ENCODE data around the gene RPS21. TPM values are rescaled to one million over a fixed set of nuclear protein-coding genes. Genes with fewer than 3 reads are reported as not detected.

The RPS21 gene
- total and polyA plus RNA-seq, 2 experiments from 2014 or later = 639 to 1,039 TPM

GRCh38 chr20:62342910-62343309 lies 44.0 kb upstream of the RPS21 start:
- Histone ChIP-seq H3K9me3 (ENCODE audit: low read depth) (no peaks in the 10 kb centered on the region), H3K79me2 (ENCODE audit: insufficient read depth) (no peaks in the 10 kb centered on the region), H3K9ac (no peak overlapping the region), H3K4me1 (ENCODE audit: insufficient read depth) (no peaks in the 10 kb centered on the region), H3K4me3 (no peak overlapping the region), H3F3A (ENCODE audit: insufficient read depth) (no peaks in the 10 kb centered on the region), H3K4me2 (ENCODE audit: unreplicated experiment) (no peak overlapping the region), H3K36me3 (ENCODE audit: low read depth) (no peaks in the 10 kb centered on the region), H2AFZ (no peak overlapping the region), H3K27me3 (replicated peaks; ENCODE audit: insufficient read depth) (no peaks in the 10 kb centered on the region), H4K20me1 (ENCODE audit: insufficient read depth) (no peaks in the 10 kb centered on the region), H3K9me2 (ENCODE audit: insufficient read depth) (no peaks in the 10 kb centered on the region), H3K27ac (no peak overlapping the region)
- 69 to 75% methylated on average over 10 of the region's 10 CpGs for WGBS, 2 experiments (ENCODE audit: low coverage in 1 of 2, low lambda C conversion rate in 2 of 2, missing lambda C conversion rate in 2 of 2)
- no peak for DNase-seq
- no peak for TF ChIP-seq EZH2 (IDR thresholded peaks at IDR 0.05; ENCODE audit: insufficient read depth, poor library complexity, severe bottlenecking)
- no peak for TF ChIP-seq EZH2phosphoT487 (IDR thresholded peaks at IDR 0.05; ENCODE audit: insufficient read depth, low read depth)
- in situ Hi-C loops (cut with MboI) = no loop called here

- WGBS, 2 experiments (ENCODE audit: low coverage in 1 of 2, low lambda C conversion rate in 2 of 2, missing lambda C conversion rate in 2 of 2) = 77 to 79% methylated on average over 5 of the region's 5 CpGs
- in situ Hi-C loops (cut with MboI) = no loop called here
- no peak overlapping the region for H2AFZ ChIP-seq
- no peaks in the 10 kb centered on the region for H3F3A ChIP-seq (ENCODE audit: insufficient read depth)
- H3K79me2 ChIP-seq (ENCODE audit: insufficient read depth) = no peaks in the 10 kb centered on the region
- no peak for TF ChIP-seq EZH2phosphoT487 (IDR thresholded peaks at IDR 0.05; ENCODE audit: insufficient read depth, low read depth)
- no peaks in the 10 kb centered on the region for H3K9me3 ChIP-seq (ENCODE audit: low read depth)
- no peaks in the 10 kb centered on the region for H3K36me3 ChIP-seq (ENCODE audit: low read depth)
- H4K20me1 ChIP-seq (ENCODE audit: insufficient read depth) = no peaks in the 10 kb centered on the region
- H3K9ac ChIP-seq = no peak overlapping the region
- H3K4me2 ChIP-seq (ENCODE audit: unreplicated experiment) = no peak overlapping the region
- no peaks in the 10 kb centered on the region for H3K27me3 ChIP-seq (replicated peaks; ENCODE audit: insufficient read depth)
- H3K9me2 ChIP-seq (ENCODE audit: insufficient read depth) = no peaks in the 10 kb centered on the region
- H3K27ac ChIP-seq = no peak overlapping the region
- no peaks in the 10 kb centered on the region for H3K4me1 ChIP-seq (ENCODE audit: insufficient read depth)
- DNase-seq = no peak
- H3K4me3 ChIP-seq = no peak overlapping the region
Measured at GRCh38 chr20:62344092-62344491, 42.8 kb upstream of the RPS21 start.

- Histone ChIP-seq H2AFZ (no peak overlapping the region), H3K27ac (no peak overlapping the region), H3K9me3 (ENCODE audit: low read depth) (no peaks in the 10 kb centered on the region), H3K79me2 (ENCODE audit: insufficient read depth) (no peaks in the 10 kb centered on the region), H3K9ac (no peak overlapping the region), H3K4me2 (ENCODE audit: unreplicated experiment) (no peak overlapping the region), H3K4me3 (no peak overlapping the region), H4K20me1 (ENCODE audit: insufficient read depth) (no peaks in the 10 kb centered on the region), H3K4me1 (ENCODE audit: insufficient read depth) (no peaks in the 10 kb centered on the region), H3K9me2 (ENCODE audit: insufficient read depth) (no peaks in the 10 kb centered on the region), H3F3A (ENCODE audit: insufficient read depth) (no peaks in the 10 kb centered on the region), H3K36me3 (ENCODE audit: low read depth) (no peaks in the 10 kb centered on the region), H3K27me3 (replicated peaks; ENCODE audit: insufficient read depth) (no peaks in the 10 kb centered on the region)
- DNase-seq = no peak
- TF ChIP-seq EZH2phosphoT487 (IDR thresholded peaks at IDR 0.05; ENCODE audit: insufficient read depth, low read depth) (no peak), EZH2 (IDR thresholded peaks at IDR 0.05; ENCODE audit: insufficient read depth, poor library complexity, severe bottlenecking) (no peak)
- 78 to 81% methylated on average over 10 of the region's 10 CpGs for whole genome bisulfite sequencing, 2 experiments (ENCODE audit: low coverage in 1 of 2, low lambda C conversion rate in 2 of 2, missing lambda C conversion rate in 2 of 2)
- in situ Hi-C loops (cut with MboI) = no loop called here
Measured at GRCh38 chr20:62344782-62345181, 42.1 kb upstream of the RPS21 start.

- Histone ChIP-seq H3K79me2 (ENCODE audit: insufficient read depth) (no peaks in the 10 kb centered on the region), H4K20me1 (ENCODE audit: insufficient read depth) (no peaks in the 10 kb centered on the region), H3K27me3 (replicated peaks; ENCODE audit: insufficient read depth) (no peaks in the 10 kb centered on the region), H3K9me2 (ENCODE audit: insufficient read depth) (no peaks in the 10 kb centered on the region), H3K27ac (no peak overlapping the region), H3K4me2 (ENCODE audit: unreplicated experiment) (no peak overlapping the region), H3K4me3 (no peak overlapping the region), H3K9ac (no peak overlapping the region), H2AFZ (no peak overlapping the region), H3F3A (ENCODE audit: insufficient read depth) (no peaks in the 10 kb centered on the region), H3K9me3 (ENCODE audit: low read depth) (no peaks in the 10 kb centered on the region), H3K36me3 (ENCODE audit: low read depth) (no peaks in the 10 kb centered on the region), H3K4me1 (ENCODE audit: insufficient read depth) (no peaks in the 10 kb centered on the region)
- DNase-seq = no peak
- 66 to 67% methylated on average over 23 to 25 of the region's 25 CpGs for WGBS, 2 experiments (ENCODE audit: low coverage in 1 of 2, low lambda C conversion rate in 2 of 2, missing lambda C conversion rate in 2 of 2)
- in situ Hi-C loops (cut with MboI) = no loop called here
- TF ChIP-seq EZH2phosphoT487 (IDR thresholded peaks at IDR 0.05; ENCODE audit: insufficient read depth, low read depth) (no peak), EZH2 (IDR thresholded peaks at IDR 0.05; ENCODE audit: insufficient read depth, poor library complexity, severe bottlenecking) (no peak)
Measured at GRCh38 chr20:62345681-62346370, 41.1 kb upstream of the RPS21 start.

Data from GM23248 (cell line).